SU-DHL-6 (cell line): ENCODE measurements around the gene STX18.
"Not testable (repeated sequence)": the region's sequence is repeated elsewhere in the genome, so short reads cannot be mapped to it uniquely, and the experiment has no call there.

Experiments
- H2AFZ ChIP-seq: fragments of 200-600 bp; sonication (generic); 2 replicates; pipeline ENCODE4 v1.6.1; 2014; ENCODE audit warnings: low read depth, mild to moderate bottlenecking, moderate library complexity, mixed read lengths, antibody characterized with exemption, low read length; ENCODE audit not compliant: severe bottlenecking
- H3F3A ChIP-seq: fragments of 200-600 bp; shearing (Covaris generic); 2 replicates; pipeline ENCODE4 v1.6.0; 2016; ENCODE audit warnings: antibody characterized with exemption, mild to moderate bottlenecking; ENCODE audit not compliant: insufficient read depth
- H3K27ac ChIP-seq: fragments of 200-600 bp; sonication (generic); 2 replicates; pipeline ENCODE4 v1.5.1; 2016; ENCODE audit warnings: low read depth, mild to moderate bottlenecking, low read length, moderate library complexity, mixed read lengths
- H3K27me3 ChIP-seq: fragments of 200-600 bp; sonication (generic), shearing (Covaris generic); 2 replicates; pipeline ENCODE4 v1.6.0; 2014; ENCODE audit warnings: mild to moderate bottlenecking, low read length
- H3K36me3 ChIP-seq: fragments of 200-600 bp; sonication (generic); 2 replicates; pipeline ENCODE4 v1.6.1; 2014; ENCODE audit warnings: mild to moderate bottlenecking, low read length, mixed read lengths
- H3K4me2 ChIP-seq: fragments of 300-600, 200-600 bp; shearing (Covaris generic), sonication (generic); 2 replicates; pipeline ENCODE4 v1.6.0; 2014; ENCODE audit warnings: low read length, low read depth, mild to moderate bottlenecking; ENCODE audit not compliant: poor library complexity, severe bottlenecking
- H3K4me3 ChIP-seq: fragments of 200-600 bp; sonication (generic); 2 replicates; pipeline ENCODE4 v1.5.1; 2014; ENCODE audit warnings: antibody characterized with exemption, low read length, mild to moderate bottlenecking, mixed read lengths; ENCODE audit not compliant: insufficient read depth, poor library complexity, severe bottlenecking
- H3K79me2 ChIP-seq: fragments of 200-600 bp; sonication (generic); 2 replicates; pipeline ENCODE4 v1.6.1; 2014; ENCODE audit warnings: mild to moderate bottlenecking, low read length, moderate library complexity; ENCODE audit not compliant: insufficient read depth
- H3K9ac ChIP-seq: fragments of 200-600 bp; sonication (generic); 2 replicates; pipeline ENCODE4 v1.7.0; 2014; ENCODE audit warnings: mild to moderate bottlenecking, low read length
- H3K9me2 ChIP-seq: fragments of 200-600 bp; sonication (generic); replicated peaks from 2 replicates; pipeline ENCODE4 v1.6.1; 2014; ENCODE audit warnings: low read length; ENCODE audit not compliant: insufficient read depth
- H3K9me3 ChIP-seq: fragments of 200-600 bp; sonication (generic); 2 replicates; pipeline ENCODE4 v1.6.1; 2014; ENCODE audit warnings: low read length, mixed read lengths; ENCODE audit not compliant: insufficient read depth
- H4K20me1 ChIP-seq: fragments of 200-600 bp; sonication (generic); 2 replicates; pipeline ENCODE4 v1.6.1; 2014; ENCODE audit warnings: low read depth, mild to moderate bottlenecking, antibody characterized with exemption, low read length, moderate library complexity, mixed read lengths
- EZH2phosphoT487 ChIP-seq: fragments of 200-600 bp; sonication (generic), shearing (Covaris generic); conservative IDR thresholded peaks from 2 replicates; pipeline ENCODE4 v1.6.1; 2018; ENCODE audit warnings: mild to moderate bottlenecking, antibody characterized with exemption, low read length, moderate library complexity, mixed read lengths
- TF ChIP-seq, protein P1 (sequence below): fragments of 200-600 bp; sonication (generic); IDR thresholded peaks from one replicate; pipeline ENCODE4 v1.5.1; 2017; ENCODE audit warnings: antibody characterized with exemption, mild to moderate bottlenecking, low read length, moderate library complexity; ENCODE audit not compliant: insufficient read depth, poor library complexity, severe bottlenecking

Gene STX18

DNA sequence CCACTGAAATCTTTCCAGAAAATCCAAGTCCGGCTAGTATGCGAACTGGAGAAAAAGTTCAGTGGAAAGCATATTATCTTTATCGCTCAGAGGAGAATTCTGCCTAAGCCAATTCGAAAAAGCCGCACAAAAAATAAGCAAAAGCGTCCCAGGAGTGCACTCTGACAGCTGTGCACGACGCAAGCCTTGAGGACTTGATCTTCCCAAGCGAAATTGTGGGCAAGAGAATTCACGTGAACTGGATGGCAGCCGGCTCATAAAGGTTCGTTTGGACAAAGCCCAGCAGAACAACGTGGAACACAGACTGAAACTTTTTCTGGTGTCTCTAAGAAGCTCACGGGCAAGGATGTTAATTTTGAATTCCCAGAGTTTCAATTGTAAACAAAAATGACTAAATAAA is 34.4 kb downstream of the STX18 start:
- H3K4me2 ChIP-seq = no peak overlapping the region
- H2AFZ ChIP-seq = no peak overlapping the region
- no peaks in the 10 kb centered on the region for H4K20me1 ChIP-seq
- no peak overlapping the region for H3K27ac ChIP-seq
- no peaks in the 10 kb centered on the region for H3K9me3 ChIP-seq
- peaks cover 8% of the 10 kb centered on the region; the same call in 1 of the 2 replicates for H3K79me2 ChIP-seq
- TF ChIP-seq, protein P1, sequence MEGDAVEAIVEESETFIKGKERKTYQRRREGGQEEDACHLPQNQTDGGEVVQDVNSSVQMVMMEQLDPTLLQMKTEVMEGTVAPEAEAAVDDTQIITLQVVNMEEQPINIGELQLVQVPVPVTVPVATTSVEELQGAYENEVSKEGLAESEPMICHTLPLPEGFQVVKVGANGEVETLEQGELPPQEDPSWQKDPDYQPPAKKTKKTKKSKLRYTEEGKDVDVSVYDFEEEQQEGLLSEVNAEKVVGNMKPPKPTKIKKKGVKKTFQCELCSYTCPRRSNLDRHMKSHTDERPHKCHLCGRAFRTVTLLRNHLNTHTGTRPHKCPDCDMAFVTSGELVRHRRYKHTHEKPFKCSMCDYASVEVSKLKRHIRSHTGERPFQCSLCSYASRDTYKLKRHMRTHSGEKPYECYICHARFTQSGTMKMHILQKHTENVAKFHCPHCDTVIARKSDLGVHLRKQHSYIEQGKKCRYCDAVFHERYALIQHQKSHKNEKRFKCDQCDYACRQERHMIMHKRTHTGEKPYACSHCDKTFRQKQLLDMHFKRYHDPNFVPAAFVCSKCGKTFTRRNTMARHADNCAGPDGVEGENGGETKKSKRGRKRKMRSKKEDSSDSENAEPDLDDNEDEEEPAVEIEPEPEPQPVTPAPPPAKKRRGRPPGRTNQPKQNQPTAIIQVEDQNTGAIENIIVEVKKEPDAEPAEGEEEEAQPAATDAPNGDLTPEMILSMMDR = no peak
- no peak for TF ChIP-seq EZH2phosphoT487
- H3K9me2 ChIP-seq = no peaks in the 10 kb centered on the region
- no peak overlapping the region for H3K9ac ChIP-seq
- no peaks in the 10 kb centered on the region for H3K36me3 ChIP-seq
- H3F3A ChIP-seq = no peaks in the 10 kb centered on the region
- no peak overlapping the region for H3K4me3 ChIP-seq
- H3K27me3 ChIP-seq = no peaks in the 10 kb centered on the region

DNA sequence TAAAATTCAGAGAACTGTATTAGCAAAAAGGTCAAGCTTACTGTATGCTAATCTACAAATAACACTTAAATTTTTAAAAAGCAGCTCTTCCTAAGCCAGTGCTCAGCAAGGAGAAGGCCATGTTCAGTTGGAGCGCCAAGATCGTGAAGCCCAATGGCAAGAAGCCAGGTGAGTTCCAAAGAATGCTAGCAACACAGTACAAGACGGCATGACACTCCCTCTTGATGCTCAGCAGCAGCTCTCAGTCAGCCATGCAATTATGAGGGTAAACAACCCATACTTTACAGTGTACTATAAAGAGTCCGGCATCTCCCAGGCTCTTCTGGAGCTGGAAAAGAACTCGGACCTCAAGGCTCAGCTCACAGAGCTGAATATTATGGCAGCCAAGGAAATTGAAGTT is 34.9 kb downstream of the STX18 start:
- H3K27ac ChIP-seq = no peak overlapping the region
- no peaks in the 10 kb centered on the region for H3K36me3 ChIP-seq
- no peaks in the 10 kb centered on the region for H3K9me2 ChIP-seq
- H3K27me3 ChIP-seq = no peaks in the 10 kb centered on the region
- H3K9ac ChIP-seq = no peak overlapping the region
- no peaks in the 10 kb centered on the region for H3F3A ChIP-seq
- H3K4me2 ChIP-seq = no peak overlapping the region
- H3K9me3 ChIP-seq = no peaks in the 10 kb centered on the region
- no peak overlapping the region for H2AFZ ChIP-seq
- no peak for TF ChIP-seq EZH2phosphoT487
- TF ChIP-seq, protein P1 = no peak
- no peak overlapping the region for H3K4me3 ChIP-seq
- H4K20me1 ChIP-seq = no peaks in the 10 kb centered on the region
- peaks cover 9% of the 10 kb centered on the region; the same call in 1 of the 2 replicates for H3K79me2 ChIP-seq

DNA sequence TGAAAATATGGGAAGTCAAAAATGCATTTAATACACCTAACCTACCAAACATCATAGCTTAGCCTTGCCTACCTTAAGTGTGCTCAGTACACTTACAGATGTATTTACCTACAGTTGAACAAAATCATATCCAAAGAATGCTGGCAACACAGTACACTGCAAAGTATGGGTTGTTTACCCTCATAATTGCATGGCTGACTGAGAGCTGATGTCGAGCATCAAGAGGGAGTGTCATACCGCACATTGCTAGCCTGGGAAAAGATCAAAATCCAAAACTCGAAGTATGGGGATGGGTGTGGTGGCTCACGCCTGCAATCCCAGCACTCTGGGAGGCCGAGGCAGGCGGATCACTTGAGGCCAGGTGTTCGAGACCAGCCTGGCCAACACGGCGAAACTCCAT is 36.6 kb downstream of the STX18 start:
- not testable (repeated sequence) for H3K79me2 ChIP-seq, H3K9me2 ChIP-seq, H2AFZ ChIP-seq, H3K9me3 ChIP-seq, H3K27me3 ChIP-seq, H3K36me3 ChIP-seq, H3K4me3 ChIP-seq, H3K4me2 ChIP-seq, H4K20me1 ChIP-seq, H3F3A ChIP-seq, H3K27ac ChIP-seq, H3K9ac ChIP-seq

DNA sequence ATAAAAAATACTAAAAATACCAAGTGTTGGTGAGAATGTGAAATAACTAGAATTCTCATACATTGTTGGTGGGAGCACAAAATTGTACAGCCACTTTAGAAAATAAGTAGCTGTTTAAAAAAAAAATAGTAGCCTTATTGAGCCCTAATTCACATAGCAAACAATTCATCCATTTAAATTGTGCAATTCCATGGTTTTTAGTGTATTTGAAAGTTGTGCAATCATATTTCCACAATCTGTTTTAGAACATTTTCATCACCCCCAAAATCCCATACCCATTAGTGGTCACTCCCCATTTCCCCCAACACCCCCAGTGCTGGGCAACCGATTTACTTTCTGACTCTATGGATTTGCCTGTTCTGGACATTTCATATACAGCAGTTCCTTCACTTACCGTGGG is 37.1 kb downstream of the STX18 start:
- Histone ChIP-seq H3K4me2 (no peak overlapping the region), H3K27me3 (no peaks in the 10 kb centered on the region), H3K9me2 (no peaks in the 10 kb centered on the region), H3K79me2 (peaks cover 9% of the 10 kb centered on the region; the same call in 1 of the 2 replicates), H3F3A (no peaks in the 10 kb centered on the region), H2AFZ (no peak overlapping the region), H3K9me3 (no peaks in the 10 kb centered on the region), H4K20me1 (peaks cover under 1% of the 10 kb centered on the region; the same call in 1 of the 2 replicates), H3K4me3 (no peak overlapping the region), H3K36me3 (no peaks in the 10 kb centered on the region), H3K27ac (no peak overlapping the region), H3K9ac (no peak overlapping the region)
- TF ChIP-seq, protein P1 = no peak
- no peak for TF ChIP-seq EZH2phosphoT487
